Prostate gland (tissue), 2 donors: ENCODE measurements around the gene FAM3C.

Experiments
- POLR2AphosphoS5 ChIP-seq: sonication (generic); formaldehyde crosslinking; IDR thresholded peaks from one replicate; pipeline ENCODE4 v1.6.1; 2017; ENCODE audit warnings: antibody characterized with exemption
- TF ChIP-seq, protein P1 (sequence below), 4 experiments: fragments of 200-600 bp in 2 of 4; fragments of 450-650 bp in 2 of 4; sonication (generic) in 2 of 4; IDR thresholded peaks; 1 replicate in 3 of 4; 2 replicates in 1 of 4; pipeline ENCODE4 v1.5.1; 2016 to 2019; ENCODE audit warnings: antibody characterized with exemption in 4 of 4, mild to moderate bottlenecking in 2 of 4, moderate library complexity in 2 of 4

DNA sequence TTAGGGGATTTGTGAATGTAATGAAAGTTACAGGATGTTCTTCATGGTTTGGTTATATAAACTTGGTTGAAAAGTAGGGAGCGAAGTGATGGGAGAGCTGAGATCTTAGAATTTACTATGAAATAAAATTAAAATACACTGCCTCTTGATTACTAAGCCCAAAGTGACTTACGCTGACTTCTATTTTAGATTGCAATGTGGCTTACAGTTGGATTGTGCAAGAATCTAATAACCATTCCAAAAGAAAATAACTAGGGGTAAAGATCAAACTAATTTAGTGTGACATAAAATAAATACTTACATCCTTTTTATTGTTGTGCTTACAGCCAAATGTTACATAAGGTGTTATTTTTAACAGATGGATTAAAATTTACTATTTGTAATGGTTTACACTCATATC, 52.0 kb downstream of the FAM3C start:
- TF ChIP-seq POLR2AphosphoS5, result no peak
- TF ChIP-seq, protein P1, sequence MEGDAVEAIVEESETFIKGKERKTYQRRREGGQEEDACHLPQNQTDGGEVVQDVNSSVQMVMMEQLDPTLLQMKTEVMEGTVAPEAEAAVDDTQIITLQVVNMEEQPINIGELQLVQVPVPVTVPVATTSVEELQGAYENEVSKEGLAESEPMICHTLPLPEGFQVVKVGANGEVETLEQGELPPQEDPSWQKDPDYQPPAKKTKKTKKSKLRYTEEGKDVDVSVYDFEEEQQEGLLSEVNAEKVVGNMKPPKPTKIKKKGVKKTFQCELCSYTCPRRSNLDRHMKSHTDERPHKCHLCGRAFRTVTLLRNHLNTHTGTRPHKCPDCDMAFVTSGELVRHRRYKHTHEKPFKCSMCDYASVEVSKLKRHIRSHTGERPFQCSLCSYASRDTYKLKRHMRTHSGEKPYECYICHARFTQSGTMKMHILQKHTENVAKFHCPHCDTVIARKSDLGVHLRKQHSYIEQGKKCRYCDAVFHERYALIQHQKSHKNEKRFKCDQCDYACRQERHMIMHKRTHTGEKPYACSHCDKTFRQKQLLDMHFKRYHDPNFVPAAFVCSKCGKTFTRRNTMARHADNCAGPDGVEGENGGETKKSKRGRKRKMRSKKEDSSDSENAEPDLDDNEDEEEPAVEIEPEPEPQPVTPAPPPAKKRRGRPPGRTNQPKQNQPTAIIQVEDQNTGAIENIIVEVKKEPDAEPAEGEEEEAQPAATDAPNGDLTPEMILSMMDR (IDR thresholded peaks at IDR 0.05), result no peak
